DOHH2 (cell line): ENCODE results near the gene SHC3.

ENCODE experiments used
- EZH2phosphoT487 ChIP-seq: fragments of 200-600 bp; sonication (generic); IDR thresholded peaks from 2 replicates; pipeline ENCODE4 v1.6.1; 2017; ENCODE audit warnings: borderline replicate concordance, mild to moderate bottlenecking, antibody characterized with exemption, low read length, moderate library complexity, mixed read lengths
- TF ChIP-seq, protein P1 (sequence below): fragments of 200-600 bp; sonication (generic); IDR thresholded peaks from one replicate; pipeline ENCODE4 v1.5.1; 2014; ENCODE audit warnings: antibody characterized with exemption, mild to moderate bottlenecking, low read depth, low read length; ENCODE audit not compliant: poor library complexity, severe bottlenecking

DNA sequence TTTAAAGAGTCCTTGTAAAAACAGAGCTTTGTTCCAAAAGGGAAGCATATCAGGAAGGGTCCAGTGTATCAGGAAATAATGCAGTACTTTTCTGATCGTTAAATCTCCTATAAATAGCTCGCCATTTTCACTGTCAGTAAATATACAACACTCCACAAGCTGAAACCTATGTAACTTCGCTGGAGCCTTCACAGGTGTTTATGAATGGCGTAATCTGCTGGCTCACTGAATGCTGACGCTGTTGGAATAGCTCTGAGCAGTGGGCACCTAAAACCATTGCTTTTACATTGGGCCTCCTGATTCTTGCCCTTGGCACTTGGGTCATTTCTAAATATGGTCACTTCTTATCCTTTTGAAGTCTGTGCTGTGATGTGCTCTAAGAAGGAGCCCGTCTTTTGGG is 4.3 kb downstream of the SHC3 start:
- TF ChIP-seq, protein P1, sequence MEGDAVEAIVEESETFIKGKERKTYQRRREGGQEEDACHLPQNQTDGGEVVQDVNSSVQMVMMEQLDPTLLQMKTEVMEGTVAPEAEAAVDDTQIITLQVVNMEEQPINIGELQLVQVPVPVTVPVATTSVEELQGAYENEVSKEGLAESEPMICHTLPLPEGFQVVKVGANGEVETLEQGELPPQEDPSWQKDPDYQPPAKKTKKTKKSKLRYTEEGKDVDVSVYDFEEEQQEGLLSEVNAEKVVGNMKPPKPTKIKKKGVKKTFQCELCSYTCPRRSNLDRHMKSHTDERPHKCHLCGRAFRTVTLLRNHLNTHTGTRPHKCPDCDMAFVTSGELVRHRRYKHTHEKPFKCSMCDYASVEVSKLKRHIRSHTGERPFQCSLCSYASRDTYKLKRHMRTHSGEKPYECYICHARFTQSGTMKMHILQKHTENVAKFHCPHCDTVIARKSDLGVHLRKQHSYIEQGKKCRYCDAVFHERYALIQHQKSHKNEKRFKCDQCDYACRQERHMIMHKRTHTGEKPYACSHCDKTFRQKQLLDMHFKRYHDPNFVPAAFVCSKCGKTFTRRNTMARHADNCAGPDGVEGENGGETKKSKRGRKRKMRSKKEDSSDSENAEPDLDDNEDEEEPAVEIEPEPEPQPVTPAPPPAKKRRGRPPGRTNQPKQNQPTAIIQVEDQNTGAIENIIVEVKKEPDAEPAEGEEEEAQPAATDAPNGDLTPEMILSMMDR = no peak
- no peak for TF ChIP-seq EZH2phosphoT487
